GM19023 (cell line): Measurements from ENCODE around the gene SDS.
A peak's percentile ranks its signal among the peaks of the same experiment; 100 is the strongest.
"Not testable (repeated sequence)": the region's sequence is repeated elsewhere in the genome, so short reads cannot be mapped to it uniquely, and the experiment has no call there.

ENCODE experiments used
- ATAC-seq: cut with Tn5 transposase; IDR thresholded peaks from one replicate; pipeline ENCODE4 v1.9.1; 2021; ENCODE audit warnings: mild to moderate bottlenecking, moderate library complexity; ENCODE audit not compliant: unreplicated experiment

SDS gene

GRCh38 chr12:113358381-113359132 lies 45.1 kb downstream of the SDS start, which contains the start of gene PLBD2:
Gene PLBD2 (plus strand): TSS chr12:113358587. CDS start chr12:113358601, 14 bp downstream.
- peak; percentile 94 for ATAC-seq

GRCh38 chr12:113354192-113354591 lies 49.5 kb downstream of the SDS start:
- not testable (repeated sequence) for ATAC-seq

GRCh38 chr12:113351089-113351488 lies 52.6 kb downstream of the SDS start:
- ATAC-seq, result no peak

- ATAC-seq, result no peak
Observed at GRCh38 chr12:113348849-113349536, 54.7 kb downstream of the SDS start.

GRCh38 chr12:113347892-113348291 lies 55.8 kb downstream of the SDS start:
- ATAC-seq, result no peak

- ATAC-seq, result no peak
Observed at GRCh38 chr12:113347107-113347506, 56.6 kb downstream of the SDS start.

GRCh38 chr12:113346353-113346752 lies 57.3 kb downstream of the SDS start:
- ATAC-seq, result no peak

- no peak for ATAC-seq
Observed at GRCh38 chr12:113345318-113345717, 58.4 kb downstream of the SDS start.
